Erythroblast (primary cell): Measurements from ENCODE around the gene TTLL9.

Experiments used
- DNase-seq, 2 experiments: peaks; one replicate each; lab custom pipeline; 2025; lab: John Stamatoyannopoulos, UW
- GATA1 ChIP-seq: IDR thresholded peaks from 2 replicates; pipeline ENCODE4 v1.6.1; 2011; ENCODE audit warnings: low read depth, mild to moderate bottlenecking, control low read depth, low read length, moderate library complexity
- POLR2A ChIP-seq: IDR thresholded peaks from 2 replicates; pipeline ENCODE4 v1.6.1; 2011; ENCODE audit warnings: mild to moderate bottlenecking, low read length

The TTLL9 gene

GRCh38 chr20:31981784-31982183, 111.3 kb downstream of the TTLL9 start:
- DNase-seq: no peak

DNA sequence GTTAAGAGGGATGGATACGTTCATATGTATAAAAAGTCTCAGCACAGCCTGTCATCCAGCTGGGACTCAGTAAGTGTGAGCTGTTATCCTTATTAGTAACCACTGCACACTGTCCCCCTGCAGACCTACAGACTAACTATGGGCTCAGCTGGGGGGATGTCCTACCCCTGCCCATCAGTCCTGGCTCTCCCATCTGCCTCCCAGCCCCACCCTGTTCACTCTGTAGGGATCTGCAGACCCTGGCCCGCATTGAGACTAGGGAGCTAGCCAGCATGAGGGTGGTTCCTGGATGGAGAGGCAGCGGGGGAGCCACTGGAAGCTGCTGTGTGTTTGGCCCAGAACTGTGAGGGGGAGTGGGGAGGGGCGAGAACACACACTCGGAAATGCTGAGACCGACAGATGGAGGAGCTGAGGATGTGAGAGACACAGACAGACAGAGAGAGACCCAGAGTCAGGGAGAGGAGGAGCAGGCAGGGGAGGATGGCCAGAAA, 114.6 kb downstream of the TTLL9 start:
- TF ChIP-seq GATA1: no peak
- TF ChIP-seq POLR2A: no peak
- DNase-seq: no peak

More at GRCh38 chr20:31981784-31982183, 111.3 kb downstream of the TTLL9 start:
- TF ChIP-seq POLR2A (no peak), GATA1 (no peak)

DNA sequence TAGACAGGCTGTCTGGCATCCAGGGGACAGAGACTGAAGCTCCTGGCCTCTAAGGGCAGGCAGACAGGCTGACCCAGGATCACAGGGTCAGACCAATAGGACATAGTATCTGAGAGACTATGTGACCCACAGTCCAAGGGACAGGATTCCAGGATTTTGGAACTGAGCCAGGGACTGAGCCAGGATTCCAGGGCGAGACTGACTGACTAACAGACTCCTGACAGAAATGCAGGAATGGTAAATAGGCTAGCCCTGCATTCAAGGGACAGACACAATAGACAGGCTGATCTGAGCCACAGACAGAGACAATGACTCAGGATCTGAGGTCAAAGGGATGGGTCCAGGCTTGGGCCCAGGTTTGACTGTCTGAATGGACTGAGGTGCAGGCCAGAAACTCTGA, 117.3 kb downstream of the TTLL9 start:
- TF ChIP-seq GATA1 (no peak), POLR2A (no peak)
- no peak for DNase-seq

- TF ChIP-seq POLR2A: no peak
- no peak for TF ChIP-seq GATA1
- DNase-seq: no peak
Observed at GRCh38 chr20:31988430-31989015, 118.1 kb downstream of the TTLL9 start.

DNA sequence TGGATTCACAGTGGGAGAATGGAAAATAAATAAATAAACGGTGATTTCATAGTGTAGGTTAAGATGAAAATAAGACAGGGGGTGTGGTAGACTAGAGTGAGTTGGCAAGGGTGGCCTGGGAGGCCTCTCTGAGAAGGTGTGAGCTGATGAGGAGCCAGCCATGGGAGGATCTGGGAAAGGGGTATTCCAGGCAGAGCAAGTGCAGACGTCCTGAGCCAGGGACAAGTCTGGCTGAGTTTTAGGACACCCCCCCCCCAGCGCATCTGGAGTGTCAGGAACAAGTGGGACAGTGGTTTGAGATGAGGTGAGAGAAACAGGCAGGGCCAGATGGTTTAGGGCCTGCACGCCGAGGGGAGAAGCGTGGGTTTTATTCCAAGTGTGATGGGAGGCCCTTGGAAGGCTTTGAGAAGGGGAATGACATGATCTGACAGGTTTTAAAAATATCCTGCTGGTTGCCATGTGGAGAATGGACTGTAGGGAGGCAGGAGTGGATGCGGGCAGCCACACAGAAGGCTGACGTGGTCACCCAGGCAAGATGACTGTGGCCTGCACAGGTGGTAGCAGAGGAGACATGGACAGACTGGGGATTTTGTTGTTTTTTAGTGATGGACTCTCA, 118.7 kb downstream of the TTLL9 start:
- no peak for DNase-seq
- TF ChIP-seq POLR2A (no peak), GATA1 (no peak)

GRCh38 chr20:31990641-31991338, 120.4 kb downstream of the TTLL9 start:
- DNase-seq: no peak
- TF ChIP-seq GATA1 (no peak), POLR2A (no peak)

DNA sequence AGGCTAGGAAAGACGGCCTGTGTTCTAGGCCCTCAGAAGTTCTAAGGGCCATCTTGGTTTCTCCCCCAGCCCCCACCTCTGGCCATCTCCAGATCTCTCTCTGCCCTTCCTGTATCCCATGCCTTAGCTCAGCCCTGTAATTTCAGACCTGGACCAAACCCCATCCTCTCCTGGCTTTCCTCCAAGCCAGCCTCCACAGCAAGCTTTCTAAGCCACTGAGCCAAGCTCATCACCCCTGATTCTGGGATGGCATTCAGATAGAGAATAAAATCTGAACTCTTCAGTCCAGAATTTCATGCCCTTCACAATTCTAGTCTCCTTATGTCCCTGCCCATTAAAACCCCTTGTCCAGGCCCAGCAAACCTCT, 120.9 kb downstream of the TTLL9 start:
- no peak for DNase-seq
- no peak for TF ChIP-seq POLR2A
- TF ChIP-seq GATA1: no peak

GRCh38 chr20:31992086-31992485, 121.7 kb downstream of the TTLL9 start:
- no peak for TF ChIP-seq POLR2A
- no peak for TF ChIP-seq GATA1
- DNase-seq: no peak
